ENCODE results near the gene BDKRB2. TPM values are rescaled to one million over a fixed set of nuclear protein-coding genes. Genes with fewer than 3 reads are reported as not detected.

The BDKRB2 gene
- polyA plus RNA-seq, 1 donor from 2014 or later = not detected

GRCh38 chr14:96268431-96269358 lies 64.1 kb downstream of the BDKRB2 start:
- no peaks in the 10 kb centered on the region for H3K9me3 ChIP-seq (ENCODE audit: low read length)
- H3K4me3 ChIP-seq (ENCODE audit: low read length) = no peak overlapping the region
- no peaks in the 10 kb centered on the region for H3K79me2 ChIP-seq (replicated peaks; ENCODE audit: insufficient read depth, low read length)
- H3F3A ChIP-seq (ENCODE audit: insufficient read depth, low read length, poor library complexity, severe bottlenecking) = no peaks in the 10 kb centered on the region
- H4K20me1 ChIP-seq (ENCODE audit: insufficient read depth) = no peaks in the 10 kb centered on the region
- H3K9me2 ChIP-seq (ENCODE audit: insufficient read depth, low read length) = no peaks in the 10 kb centered on the region
- TF ChIP-seq REST (IDR thresholded peaks at IDR 0.05; ENCODE audit: borderline replicate concordance) (no peak), POLR2AphosphoS5 (IDR thresholded peaks at IDR 0.05) (no peak), MXI1 (conservative IDR thresholded peaks at IDR 0.05; ENCODE audit: poor library complexity, severe bottlenecking) (no peak), TAF1 (IDR thresholded peaks at IDR 0.05; ENCODE audit: low read depth) (no peak), EP300 (conservative IDR thresholded peaks at IDR 0.05; ENCODE audit: poor library complexity, severe bottlenecking) (no peak), RAD21 (conservative IDR thresholded peaks at IDR 0.05) (no peak), EZH2 (IDR thresholded peaks at IDR 0.05; ENCODE audit: borderline replicate concordance, insufficient read depth, low read length, poor library complexity, severe bottlenecking) (no peak), SMC3 (conservative IDR thresholded peaks at IDR 0.05; ENCODE audit: poor library complexity) (no peak), CTCF (IDR thresholded peaks at IDR 0.05; ENCODE audit: poor library complexity, severe bottlenecking) (no peak)
- H3K27me3 ChIP-seq (ENCODE audit: insufficient read depth, low read depth, low read length) = no peaks in the 10 kb centered on the region
- no peak overlapping the region for H3K27ac ChIP-seq (ENCODE audit: low read length)
- no peak overlapping the region for H3K4me2 ChIP-seq (ENCODE audit: low read length)
- no peaks in the 10 kb centered on the region for H3K36me3 ChIP-seq (ENCODE audit: insufficient read depth, low read length)
- no peak overlapping the region for H2AFZ ChIP-seq (ENCODE audit: low read depth, low read length)
- H3K9ac ChIP-seq (ENCODE audit: low read length) = no peak overlapping the region

- no peaks in the 10 kb centered on the region for H3F3A ChIP-seq (ENCODE audit: insufficient read depth, low read length, poor library complexity, severe bottlenecking)
- no peak overlapping the region for H3K4me3 ChIP-seq (ENCODE audit: low read length)
- no peak overlapping the region for H2AFZ ChIP-seq (ENCODE audit: low read depth, low read length)
- H4K20me1 ChIP-seq (ENCODE audit: insufficient read depth) = no peaks in the 10 kb centered on the region
- no peak overlapping the region for H3K27ac ChIP-seq (ENCODE audit: low read length)
- no peaks in the 10 kb centered on the region for H3K79me2 ChIP-seq (replicated peaks; ENCODE audit: insufficient read depth, low read length)
- no peak overlapping the region for H3K9ac ChIP-seq (ENCODE audit: low read length)
- no peaks in the 10 kb centered on the region for H3K9me3 ChIP-seq (ENCODE audit: low read length)
- H3K4me2 ChIP-seq (ENCODE audit: low read length) = no peak overlapping the region
- H3K27me3 ChIP-seq (ENCODE audit: insufficient read depth, low read depth, low read length) = no peaks in the 10 kb centered on the region
- no peaks in the 10 kb centered on the region for H3K36me3 ChIP-seq (ENCODE audit: insufficient read depth, low read length)
- no peak for TF ChIP-seq CTCF (IDR thresholded peaks at IDR 0.05; ENCODE audit: poor library complexity, severe bottlenecking)
- TF ChIP-seq TAF1 (IDR thresholded peaks at IDR 0.05; ENCODE audit: low read depth) = no peak
- TF ChIP-seq EP300 (conservative IDR thresholded peaks at IDR 0.05; ENCODE audit: poor library complexity, severe bottlenecking) = no peak
- TF ChIP-seq RAD21 (conservative IDR thresholded peaks at IDR 0.05) = no peak
- no peak for TF ChIP-seq REST (IDR thresholded peaks at IDR 0.05; ENCODE audit: borderline replicate concordance)
- TF ChIP-seq EZH2 (IDR thresholded peaks at IDR 0.05; ENCODE audit: borderline replicate concordance, insufficient read depth, low read length, poor library complexity, severe bottlenecking) = no peak
- TF ChIP-seq MXI1 (conservative IDR thresholded peaks at IDR 0.05; ENCODE audit: poor library complexity, severe bottlenecking) = no peak
- no peak for TF ChIP-seq SMC3 (conservative IDR thresholded peaks at IDR 0.05; ENCODE audit: poor library complexity)
- no peak for TF ChIP-seq POLR2AphosphoS5 (IDR thresholded peaks at IDR 0.05)
- no peaks in the 10 kb centered on the region for H3K9me2 ChIP-seq (ENCODE audit: insufficient read depth, low read length)
These were observed 64.7 kb downstream of the BDKRB2 start for GRCh38 chr14:96269359-96269710.
